Smooth muscle cell (in vitro differentiated cells): ENCODE data around the gene MAPRE3. TPM values are rescaled to one million over a fixed set of nuclear protein-coding genes. Genes with fewer than 3 reads are reported as not detected.

Experiments
- DNase-seq: peaks from one replicate; lab custom pipeline; 2025; ENCODE audit not compliant: unreplicated experiment; lab: John Stamatoyannopoulos, UW
- H2AFZ ChIP-seq: fragments of 200-600 bp; sonication (generic); 2 replicates; pipeline ENCODE4 v1.6.0; 2016; ENCODE audit warnings: antibody characterized with exemption, low read depth, mild to moderate bottlenecking
- H3F3A ChIP-seq: fragments of 200-600 bp; sonication (generic); 2 replicates; pipeline ENCODE4 v1.6.0; 2017; ENCODE audit warnings: antibody characterized with exemption, low read depth
- H3K27ac ChIP-seq: fragments of 200-600 bp; sonication (generic); 2 replicates; pipeline ENCODE4 v1.5.1; 2016; ENCODE audit warnings: low read depth, mild to moderate bottlenecking
- H3K27me3 ChIP-seq: fragments of 200-600 bp; sonication (generic); 2 replicates; pipeline ENCODE4 v1.6.1; 2016; ENCODE audit warnings: low read depth, mild to moderate bottlenecking
- H3K36me3 ChIP-seq: fragments of 200-600 bp; sonication (generic); 2 replicates; pipeline ENCODE4 v1.5.1; 2016; ENCODE audit warnings: low read depth
- H3K4me1 ChIP-seq: fragments of 200-600 bp; sonication (generic); 2 replicates; pipeline ENCODE4 v1.5.1; 2016; ENCODE audit warnings: low read depth
- H3K4me2 ChIP-seq: fragments of 200-600 bp; sonication (generic); 2 replicates; pipeline ENCODE4 v1.6.0; 2016; ENCODE audit warnings: mild to moderate bottlenecking
- H3K4me3 ChIP-seq: fragments of 200-600 bp; sonication (generic); 2 replicates; pipeline ENCODE4 v1.5.1; 2016; ENCODE audit warnings: mild to moderate bottlenecking
- H3K79me2 ChIP-seq: fragments of 200-600 bp; sonication (generic); 2 replicates; pipeline ENCODE4 v1.6.0; 2016; ENCODE audit warnings: low read depth, mild to moderate bottlenecking
- H3K9ac ChIP-seq: fragments of 200-600 bp; sonication (generic); 2 replicates; pipeline ENCODE4 v1.6.0; 2016; ENCODE audit warnings: low read depth
- H3K9me3 ChIP-seq: fragments of 200-600 bp; sonication (generic); replicated peaks from 2 replicates; pipeline ENCODE4 v1.5.1; 2016; ENCODE audit warnings: low read depth
- H4K20me1 ChIP-seq: fragments of 200-600 bp; sonication (generic); 2 replicates; pipeline ENCODE4 v1.6.0; 2016; ENCODE audit warnings: low read depth
- WGBS: methylation state at CpG from one replicate; pipeline ENCODE4 v1.1.7; 2016; ENCODE audit warnings: low lambda C conversion rate; 5-methylcytosine and 5-hydroxymethylcytosine counted together
- polyA plus RNA-seq: library from polyadenylated mRNA; unstranded; fragments of >200 nt; fragmentation: Nextera tagmentation; extraction: Ambion mirVana; gene quantifications from 2 replicates; pipeline ENCODE4 v1.2.1, GENCODE V29; 2016
- total RNA-seq: library from RNA; depleted of rRNA; stranded (reverse); fragments of >200 nt; gene quantifications from 2 replicates; pipeline ENCODE4 v1.2.3, GENCODE V29; 2014
- TF ChIP-seq, protein P1 (sequence below): fragments of 200-600 bp; sonication (generic); IDR thresholded peaks from 2 replicates; pipeline ENCODE4 v1.5.1; 2017; ENCODE audit warnings: borderline replicate concordance, mild to moderate bottlenecking, antibody characterized with exemption; ENCODE audit not compliant: insufficient read depth, poor library complexity, severe bottlenecking

MAPRE3 gene
- total and polyA plus RNA-seq, 2 experiments from 2014 or later, result 12.5 to 30.5 TPM

DNA sequence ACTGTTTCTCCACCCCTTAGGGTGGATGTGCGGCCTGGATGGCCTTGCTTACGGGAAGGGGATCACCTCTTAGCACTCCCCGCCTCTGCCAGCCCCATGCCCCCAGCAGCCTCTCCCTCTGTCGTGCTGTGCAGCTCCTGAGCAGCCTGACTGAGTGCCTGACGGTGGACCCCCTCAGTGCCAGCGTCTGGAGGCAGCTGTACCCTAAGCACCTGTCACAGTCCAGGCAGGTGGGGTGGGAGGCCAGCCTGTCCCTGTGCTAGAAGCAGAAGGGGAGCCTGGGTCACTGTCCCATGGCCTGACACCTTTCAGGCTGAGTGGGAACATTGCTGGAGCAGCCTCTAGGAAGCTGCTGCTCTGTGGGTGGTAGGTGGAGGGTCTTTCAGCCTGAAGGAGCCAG lies 67.6 kb downstream of the MAPRE3 start:
- DNase-seq, result no peak
- peaks cover 36% of the 10 kb centered on the region for H3F3A ChIP-seq
- 97% methylated on average over 6 of the region's 6 CpGs for WGBS
- no peak overlapping the region for H3K4me3 ChIP-seq
- no peaks in the 10 kb centered on the region for H3K9me3 ChIP-seq
- no peak overlapping the region for H3K9ac ChIP-seq
- H3K4me2 ChIP-seq, result no peak overlapping the region
- peaks cover 8% of the 10 kb centered on the region for H3K36me3 ChIP-seq
- no peaks in the 10 kb centered on the region for H3K4me1 ChIP-seq
- H3K79me2 ChIP-seq, result peaks cover 33% of the 10 kb centered on the region
- TF ChIP-seq, protein P1, sequence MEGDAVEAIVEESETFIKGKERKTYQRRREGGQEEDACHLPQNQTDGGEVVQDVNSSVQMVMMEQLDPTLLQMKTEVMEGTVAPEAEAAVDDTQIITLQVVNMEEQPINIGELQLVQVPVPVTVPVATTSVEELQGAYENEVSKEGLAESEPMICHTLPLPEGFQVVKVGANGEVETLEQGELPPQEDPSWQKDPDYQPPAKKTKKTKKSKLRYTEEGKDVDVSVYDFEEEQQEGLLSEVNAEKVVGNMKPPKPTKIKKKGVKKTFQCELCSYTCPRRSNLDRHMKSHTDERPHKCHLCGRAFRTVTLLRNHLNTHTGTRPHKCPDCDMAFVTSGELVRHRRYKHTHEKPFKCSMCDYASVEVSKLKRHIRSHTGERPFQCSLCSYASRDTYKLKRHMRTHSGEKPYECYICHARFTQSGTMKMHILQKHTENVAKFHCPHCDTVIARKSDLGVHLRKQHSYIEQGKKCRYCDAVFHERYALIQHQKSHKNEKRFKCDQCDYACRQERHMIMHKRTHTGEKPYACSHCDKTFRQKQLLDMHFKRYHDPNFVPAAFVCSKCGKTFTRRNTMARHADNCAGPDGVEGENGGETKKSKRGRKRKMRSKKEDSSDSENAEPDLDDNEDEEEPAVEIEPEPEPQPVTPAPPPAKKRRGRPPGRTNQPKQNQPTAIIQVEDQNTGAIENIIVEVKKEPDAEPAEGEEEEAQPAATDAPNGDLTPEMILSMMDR, result no peak
- H2AFZ ChIP-seq, result no peak overlapping the region
- H3K27me3 ChIP-seq, result no peaks in the 10 kb centered on the region
- no peak overlapping the region for H3K27ac ChIP-seq
- peaks cover 76% of the 10 kb centered on the region for H4K20me1 ChIP-seq

DNA sequence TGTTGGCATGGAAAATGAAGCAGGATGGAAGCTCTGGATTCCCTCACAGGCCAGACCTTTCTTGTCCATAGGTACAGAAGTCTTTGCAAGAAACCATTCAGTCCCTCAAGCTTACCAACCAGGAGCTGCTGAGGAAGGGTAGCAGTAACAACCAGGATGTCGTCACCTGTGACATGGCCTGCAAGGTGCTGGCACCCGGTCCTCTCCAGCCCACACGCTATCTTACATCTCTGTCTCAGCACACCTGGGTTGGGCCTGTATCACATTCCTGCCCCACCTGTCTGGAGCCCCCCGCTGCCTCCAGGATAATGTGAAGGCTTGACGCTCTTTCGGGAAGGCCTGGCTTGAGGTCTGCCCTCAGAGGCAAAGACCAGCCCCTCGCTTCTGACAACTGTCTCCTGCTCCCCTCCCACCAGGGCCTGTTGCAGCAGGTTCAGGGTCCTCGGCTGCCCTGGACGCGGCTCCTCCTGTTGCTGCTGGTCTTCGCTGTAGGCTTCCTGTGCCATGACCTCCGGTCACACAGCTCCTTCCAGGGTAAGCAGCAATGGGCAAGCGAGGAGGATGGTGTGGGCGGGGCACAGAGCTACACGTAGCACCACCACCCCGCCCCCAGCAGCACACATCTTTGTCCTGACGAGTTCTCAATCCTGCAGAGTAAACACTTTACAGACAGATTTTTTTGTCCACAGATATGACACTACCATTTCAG lies 68.3 kb downstream of the MAPRE3 start:
- no peaks in the 10 kb centered on the region for H3K9me3 ChIP-seq
- H4K20me1 ChIP-seq, result peaks cover 76% of the 10 kb centered on the region
- H3K4me3 ChIP-seq, result no peak overlapping the region
- H3K4me2 ChIP-seq, result no peak overlapping the region
- H3K4me1 ChIP-seq, result no peaks in the 10 kb centered on the region
- no peak overlapping the region for H3K27ac ChIP-seq
- TF ChIP-seq, protein P1, result no peak
- H2AFZ ChIP-seq, result no peak overlapping the region
- WGBS, result 93% methylated on average over 17 of the region's 17 CpGs
- DNase-seq, result no peak
- peaks cover 37% of the 10 kb centered on the region for H3F3A ChIP-seq
- H3K36me3 ChIP-seq, result peaks cover 8% of the 10 kb centered on the region
- no peaks in the 10 kb centered on the region for H3K27me3 ChIP-seq
- H3K79me2 ChIP-seq, result peaks cover 25% of the 10 kb centered on the region
- no peak overlapping the region for H3K9ac ChIP-seq

DNA sequence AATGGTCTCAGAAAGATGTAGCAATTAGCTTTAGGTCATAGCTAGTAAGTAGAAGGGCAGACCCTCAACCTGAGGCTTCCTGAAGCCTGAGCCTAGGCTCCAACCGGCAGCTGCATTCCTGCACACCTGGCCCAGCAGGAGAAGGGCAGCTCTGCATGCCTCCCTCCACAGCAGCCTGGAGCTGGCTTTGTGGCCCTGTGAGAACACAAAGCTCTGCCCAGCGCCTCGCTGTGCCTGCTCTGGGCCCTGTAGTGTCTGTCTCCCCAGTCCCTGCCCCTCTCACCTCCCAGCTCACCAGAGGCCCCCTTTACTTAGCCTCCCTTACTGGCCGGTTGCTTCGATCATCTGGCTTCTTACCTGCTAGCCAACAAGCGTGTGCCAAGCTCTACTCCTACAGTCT lies 69.0 kb downstream of the MAPRE3 start:
- TF ChIP-seq, protein P1, result no peak
- H3K9ac ChIP-seq, result no peak overlapping the region
- no peaks in the 10 kb centered on the region for H3K9me3 ChIP-seq
- peaks cover 37% of the 10 kb centered on the region for H3F3A ChIP-seq
- no peak overlapping the region for H3K4me2 ChIP-seq
- H3K27ac ChIP-seq, result no peak overlapping the region
- no peak for DNase-seq
- peaks cover 8% of the 10 kb centered on the region for H3K36me3 ChIP-seq
- H3K4me1 ChIP-seq, result no peaks in the 10 kb centered on the region
- peaks cover 19% of the 10 kb centered on the region for H3K79me2 ChIP-seq
- H3K4me3 ChIP-seq, result no peak overlapping the region
- no peak overlapping the region for H2AFZ ChIP-seq
- WGBS, result 91% methylated on average over 6 of the region's 6 CpGs
- H3K27me3 ChIP-seq, result no peaks in the 10 kb centered on the region
- H4K20me1 ChIP-seq, result peaks cover 69% of the 10 kb centered on the region

DNA sequence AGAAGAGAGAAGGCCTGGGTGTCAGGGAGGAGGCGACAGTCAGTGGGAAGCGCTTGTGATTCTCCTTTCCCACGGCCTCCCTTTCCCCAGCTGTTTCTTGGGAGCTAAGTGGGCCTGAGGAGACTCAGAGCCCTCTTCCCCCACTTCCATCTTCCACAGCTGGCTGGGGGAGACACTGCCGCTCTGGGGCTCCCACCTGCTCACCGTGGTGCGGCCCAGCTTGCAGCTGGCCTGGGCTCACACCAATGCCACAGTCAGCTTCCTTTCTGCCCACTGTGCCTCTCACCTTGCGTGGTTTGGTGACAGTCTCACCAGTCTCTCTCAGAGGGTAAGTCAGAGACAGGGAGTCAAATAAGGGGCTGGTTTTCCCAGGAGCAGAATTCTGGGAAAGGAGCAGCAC lies 69.4 kb downstream of the MAPRE3 start:
- no peak overlapping the region for H3K4me2 ChIP-seq
- peaks cover 37% of the 10 kb centered on the region for H3F3A ChIP-seq
- H3K27ac ChIP-seq, result no peak overlapping the region
- no peak overlapping the region for H3K9ac ChIP-seq
- WGBS, result 96% methylated on average over 7 of the region's 7 CpGs
- no peak overlapping the region for H3K4me3 ChIP-seq
- no peaks in the 10 kb centered on the region for H3K9me3 ChIP-seq
- H3K27me3 ChIP-seq, result no peaks in the 10 kb centered on the region
- H4K20me1 ChIP-seq, result peaks cover 65% of the 10 kb centered on the region
- DNase-seq, result no peak
- peaks cover 14% of the 10 kb centered on the region for H3K79me2 ChIP-seq
- TF ChIP-seq, protein P1, result no peak
- no peak overlapping the region for H2AFZ ChIP-seq
- H3K4me1 ChIP-seq, result no peaks in the 10 kb centered on the region
- peaks cover 8% of the 10 kb centered on the region for H3K36me3 ChIP-seq
